Ovary (tissue), 9 donors: Measurements from ENCODE around the gene EEFSEC. TPM values are rescaled to one million over a fixed set of nuclear protein-coding genes. Genes with fewer than 3 reads are reported as not detected.

ENCODE experiments used
- DNase-seq, 5 donors: peaks; one replicate each; pipeline ENCODE4 v3.0.0-alpha.2; 2019 to 2020
- H3K27ac ChIP-seq, 2 donors: fragments of 200-600 bp; one replicate each; pipeline versions ENCODE4 v1.5.1 to v1.8.0; 2019 to 2022
- H3K27me3 ChIP-seq: fragments of 200-600 bp; one replicate; pipeline ENCODE4 v1.8.0; 2022
- H3K36me3 ChIP-seq: fragments of 200-600 bp; sonication (generic); one replicate; pipeline ENCODE4 v1.5.1; 2019
- H3K4me1 ChIP-seq: one replicate; pipeline ENCODE4 v1.8.1; 2013; ENCODE audit warnings: mild to moderate bottlenecking, moderate library complexity; ENCODE audit not compliant: insufficient read depth
- H3K4me3 ChIP-seq: fragments of 200-600 bp; sonication (generic); one replicate; pipeline ENCODE4 v1.5.1; 2017
- H3K9me3 ChIP-seq, 2 donors: fragments of 200-600 bp in 1 of 2; sonication (generic) in 1 of 2; one replicate each; pipeline versions ENCODE4 v1.5.1 to v1.8.1; 2013 to 2019; ENCODE audit warnings: mild to moderate bottlenecking in 1 of 2, moderate library complexity in 1 of 2
- CTCF ChIP-seq, 3 donors: fragments of 450-650 bp in 2 of 3; fragments of 200-600 bp in 1 of 3; IDR thresholded peaks; one replicate each; pipeline versions ENCODE4 v1.5.1 to v1.8.0; 2016 to 2022; ENCODE audit warnings: antibody characterized with exemption in 3 of 3, mild to moderate bottlenecking in 1 of 3
- EP300 ChIP-seq: sonication (generic); formaldehyde crosslinking; IDR thresholded peaks from one replicate; pipeline ENCODE4 v1.6.1; 2017; ENCODE audit warnings: antibody characterized with exemption
- POLR2A ChIP-seq: fragments of 450-650 bp; IDR thresholded peaks from one replicate; pipeline ENCODE4 v1.6.1; 2017; ENCODE audit warnings: antibody characterized with exemption, mild to moderate bottlenecking, moderate library complexity
- WGBS, 3 donors: extraction: QIAGEN DNeasy Blood & Tissue Kit in 1 of 3; methylation state at CpG; one replicate each; pipeline versions ENCODE4 v1.1.5 to v1.1.7; 2013 to 2017; 5-methylcytosine and 5-hydroxymethylcytosine counted together
- intact Hi-C, 4 donors: fragments of 100-400 bp; cut with DNase I; formaldehyde crosslinking; loops; one replicate each; pipeline versions ENCODE4 v1.11.0 to v1.15.1; 2022 to 2023
- polyA plus RNA-seq, 2 donors: library from polyadenylated mRNA; stranded (reverse); fragments of 200-250 nt in 1 of 2; fragments of 350-450 nt in 1 of 2; fragmentation: Illumina TruSeq in 1 of 2; extraction: RNeasy Lipid Tissue Mini Kit (QIAGEN cat#74804) in 1 of 2; gene quantifications; one replicate each; pipeline ENCODE4 v1.2.3, GENCODE V29; 2013 to 2014
- total RNA-seq, 7 donors: library from RNA; depleted of rRNA in 2 of 7; stranded (reverse); fragments of >200 nt in 2 of 7; fragmentation: NEBNext Ultra II Directional in 3 of 7; extraction: Animal tissue kit (Norgen Biotek cat#: 25700) in 3 of 7; gene quantifications; one replicate each; pipeline versions ENCODE4 v1.1.0 to v1.2.4, GENCODE V29; 2016 to 2023
- donor health status: DM: no; HTN: no; CAD: no; lungs with moderate emphysema.
- donor health status: DM: no; HTN: no; CAD: no.
- donor health status: Bipolar disorder and iron deficiency.
- donor health status: DM: yes; HTN: yes; CAD: no.
- donor health status: DM: no; HTN: no; CAD: no.
- donor health status: DM: yes; HTN: yes; CAD: no.

The EEFSEC gene
- total and polyA plus RNA-seq, 9 donors, result 6.8 to 21.0 (median 15.4) TPM

GRCh38 chr3:128280481-128281052 is 127.3 kb downstream of the EEFSEC start:
- Histone ChIP-seq H3K4me1 (peaks cover 37% of the 10 kb centered on the region), H3K27me3 (no peaks in the 10 kb centered on the region), H3K9me3 (no peaks in the 10 kb centered on the region), H3K4me3 (no peak overlapping the region), H3K27ac (peak overlapping the region; percentile 25 to 68), H3K36me3 (no peaks in the 10 kb centered on the region)
- intact Hi-C loops, result no loop called here
- TF ChIP-seq EP300 (no peak), POLR2A (no peak), CTCF (IDR thresholded peaks at IDR 0.05) (no peak)
- DNase-seq, result no peak
- WGBS, 3 donors, result 43 to 48% (median 46%) methylated on average over 8 of the region's 8 CpGs

GRCh38 chr3:128281056-128281455 is 127.8 kb downstream of the EEFSEC start:
- Histone ChIP-seq H3K9me3 (no peaks in the 10 kb centered on the region), H3K27ac (peak overlapping the region; percentile 25 to 68), H3K4me3 (no peak overlapping the region), H3K4me1 (peaks cover 34% of the 10 kb centered on the region), H3K36me3 (no peaks in the 10 kb centered on the region), H3K27me3 (no peaks in the 10 kb centered on the region)
- intact Hi-C loops, result no loop called here
- TF ChIP-seq EP300, result no peak
- TF ChIP-seq CTCF (IDR thresholded peaks at IDR 0.05), result no peak
- no peak for TF ChIP-seq POLR2A
- WGBS, 3 donors, result 31 to 77% (median 39%) methylated on average over 2 of the region's 2 CpGs
- DNase-seq, result no peak

GRCh38 chr3:128281461-128282367 is 128.4 kb downstream of the EEFSEC start:
- no peaks in the 10 kb centered on the region for H3K27me3 ChIP-seq
- peaks cover 31% of the 10 kb centered on the region for H3K4me1 ChIP-seq
- H3K4me3 ChIP-seq, result no peak overlapping the region
- H3K36me3 ChIP-seq, result no peaks in the 10 kb centered on the region
- no peaks in the 10 kb centered on the region for H3K9me3 ChIP-seq
- 39 to 52% (median 49%) methylated on average over 11 of the region's 11 CpGs for WGBS, 3 donors
- DNase-seq, result peak in 2 of 5 donors; percentile 59 to 63
- intact Hi-C loops, result no loop called here
- no peak for TF ChIP-seq CTCF (IDR thresholded peaks at IDR 0.05)
- TF ChIP-seq EP300, result no peak
- no peak for TF ChIP-seq POLR2A
- peak overlapping the region; percentile 54 to 68 for H3K27ac ChIP-seq

GRCh38 chr3:128282380-128283196 is 129.3 kb downstream of the EEFSEC start:
- 27 to 37% (median 35%) methylated on average over 16 of the region's 16 CpGs for WGBS, 3 donors
- Histone ChIP-seq H3K9me3 (no peaks in the 10 kb centered on the region), H3K27ac (peak overlapping the region; percentile 54 to 68), H3K27me3 (no peaks in the 10 kb centered on the region), H3K4me1 (peaks cover 29% of the 10 kb centered on the region), H3K36me3 (no peaks in the 10 kb centered on the region), H3K4me3 (no peak overlapping the region)
- no peak for TF ChIP-seq EP300
- no peak for TF ChIP-seq CTCF (IDR thresholded peaks at IDR 0.05)
- no peak for TF ChIP-seq POLR2A
- intact Hi-C loops, result no loop called here
- peak; percentile 76 to 85 (median 84) for DNase-seq
